ENCODE data around the gene FAM120AOS.
A peak's percentile ranks its signal among the peaks of the same experiment; 100 is the strongest.

The FAM120AOS gene

GRCh38 chr9:93479726-93480125 lies 26.3 kb upstream of the FAM120AOS start:
- TF ChIP-seq CTCF (conservative IDR thresholded peaks at IDR 0.05; ENCODE audit: control insufficient read depth, insufficient read depth, low read depth, low read length): no peak
- peak; percentile 78 for DNase-seq (ENCODE audit: low read depth)
- no peak overlapping the region for H3K4me3 ChIP-seq (ENCODE audit: control insufficient read depth, low read depth, low read length)

- no peak for DNase-seq (ENCODE audit: low read depth)
- no peak for TF ChIP-seq CTCF (conservative IDR thresholded peaks at IDR 0.05; ENCODE audit: control insufficient read depth, insufficient read depth, low read depth, low read length)
- H3K4me3 ChIP-seq (ENCODE audit: control insufficient read depth, low read depth, low read length): no peak overlapping the region
Observed at GRCh38 chr9:93477397-93477796, 24.0 kb upstream of the FAM120AOS start.

DNA sequence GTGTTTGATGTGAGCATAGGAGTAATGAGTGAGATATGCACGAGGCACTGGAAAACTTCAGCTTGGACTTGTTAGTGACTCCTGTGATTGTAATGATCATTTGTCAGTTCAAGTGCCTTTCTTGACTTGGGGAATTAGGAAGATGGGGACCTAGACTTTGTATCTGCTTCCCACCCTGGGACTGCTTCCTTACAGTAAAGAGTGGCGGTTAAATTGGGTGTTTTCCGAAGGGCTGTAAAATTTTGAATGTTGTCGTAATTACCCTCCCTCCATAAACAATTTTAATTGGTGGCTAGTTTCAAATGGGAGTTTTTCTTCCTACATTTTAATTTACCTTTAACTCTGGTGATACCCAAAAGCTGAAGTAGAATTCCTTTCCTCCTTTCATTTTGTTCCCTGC lies 23.5 kb upstream of the FAM120AOS start:
- no peak overlapping the region for H3K4me3 ChIP-seq (ENCODE audit: control insufficient read depth, low read depth, low read length)
- no peak for TF ChIP-seq CTCF (conservative IDR thresholded peaks at IDR 0.05; ENCODE audit: control insufficient read depth, insufficient read depth, low read depth, low read length)
- DNase-seq (ENCODE audit: low read depth): no peak

GRCh38 chr9:93475856-93476255 lies 22.5 kb upstream of the FAM120AOS start:
- TF ChIP-seq CTCF (conservative IDR thresholded peaks at IDR 0.05; ENCODE audit: control insufficient read depth, insufficient read depth, low read depth, low read length): no peak
- DNase-seq (ENCODE audit: low read depth): no peak
- H3K4me3 ChIP-seq (ENCODE audit: control insufficient read depth, low read depth, low read length): no peak overlapping the region

GRCh38 chr9:93475108-93475507 lies 21.7 kb upstream of the FAM120AOS start:
- no peak for TF ChIP-seq CTCF (conservative IDR thresholded peaks at IDR 0.05; ENCODE audit: control insufficient read depth, insufficient read depth, low read depth, low read length)
- H3K4me3 ChIP-seq (ENCODE audit: control insufficient read depth, low read depth, low read length): no peak overlapping the region
- DNase-seq (ENCODE audit: low read depth): no peak

- no peak overlapping the region for H3K4me3 ChIP-seq (ENCODE audit: control insufficient read depth, low read depth, low read length)
- peak; percentile 69 for DNase-seq (ENCODE audit: low read depth)
- TF ChIP-seq CTCF (conservative IDR thresholded peaks at IDR 0.05; ENCODE audit: control insufficient read depth, insufficient read depth, low read depth, low read length): no peak
Observed at GRCh38 chr9:93473411-93473810, 20.0 kb upstream of the FAM120AOS start.

DNA sequence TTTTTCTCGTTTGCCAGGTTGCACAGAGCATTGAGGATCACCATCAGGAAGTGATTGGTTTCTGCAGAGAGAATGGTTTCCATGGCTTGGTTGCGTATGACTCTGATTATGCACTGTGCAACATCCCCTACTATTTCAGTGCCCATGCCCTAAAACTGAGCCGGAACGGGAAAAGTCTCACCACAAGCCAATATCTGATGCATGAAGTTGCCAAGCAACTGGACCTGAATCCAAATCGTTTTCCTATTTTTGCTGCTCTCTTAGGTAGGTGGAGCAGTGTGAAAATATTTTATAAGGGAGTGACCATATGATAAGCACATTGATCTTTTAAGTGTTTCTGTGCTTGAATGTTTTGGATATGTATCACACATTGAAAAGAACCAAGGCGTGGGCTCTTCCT lies 17.7 kb upstream of the FAM120AOS start:
- no peak for DNase-seq (ENCODE audit: low read depth)
- H3K4me3 ChIP-seq (ENCODE audit: control insufficient read depth, low read depth, low read length): no peak overlapping the region
- TF ChIP-seq CTCF (conservative IDR thresholded peaks at IDR 0.05; ENCODE audit: control insufficient read depth, insufficient read depth, low read depth, low read length): no peak
